Keratinocyte (primary cell): Measurements from ENCODE around the gene CD200R1. TPM values are rescaled to one million over a fixed set of nuclear protein-coding genes. Genes with fewer than 3 reads are reported as not detected.

Source experiments
- DNase-seq: peaks from one replicate; pipeline ENCODE4 v3.0.0-alpha.2; 2011; ENCODE audit warnings: low read depth, missing footprints, low spot score
- FAIRE-seq: peaks from 2 replicates; lab custom pipeline; 2011; peaks lifted over from hg19 to GRCh38; lab: Jason Lieb, UNC
- H2AFZ ChIP-seq: 2 replicates; pipeline ENCODE4 v1.6.0; 2012; ENCODE audit warnings: low read length, control low read depth, inconsistent platforms; ENCODE audit not compliant: control insufficient read depth
- H3K27ac ChIP-seq: 2 replicates; pipeline ENCODE4 v1.5.1; 2011; ENCODE audit warnings: low read length; ENCODE audit not compliant: control insufficient read depth, insufficient read depth
- H3K27me3 ChIP-seq: 3 replicates; pipeline ENCODE4 v1.6.0; 2011; ENCODE audit warnings: low read length; ENCODE audit not compliant: control insufficient read depth, insufficient read depth; ENCODE audit errors: extremely low read depth
- H3K36me3 ChIP-seq, 2 experiments: 2 replicates in 1 of 2; 3 replicates in 1 of 2; pipeline ENCODE4 v1.5.1; 2011; ENCODE audit warnings: low read length in 2 of 2, mild to moderate bottlenecking in 1 of 2; ENCODE audit not compliant: control insufficient read depth in 2 of 2, insufficient read depth in 2 of 2; ENCODE audit errors: extremely low read depth in 1 of 2
- H3K4me1 ChIP-seq: 3 replicates; pipeline ENCODE4 v1.5.1; 2011; ENCODE audit warnings: low read length; ENCODE audit not compliant: control insufficient read depth, insufficient read depth; ENCODE audit errors: extremely low read depth
- H3K4me2 ChIP-seq: 3 replicates; pipeline ENCODE4 v1.6.0; 2011; ENCODE audit warnings: low read depth, low read length; ENCODE audit not compliant: control insufficient read depth, insufficient read depth; ENCODE audit errors: extremely low read depth
- H3K4me3 ChIP-seq, 3 experiments: fragments of 200-600 bp in 1 of 3; sonication (generic) in 1 of 3; 2 replicates in 2 of 3; 3 replicates in 1 of 3; pipeline ENCODE4 v1.5.1; 2011 to 2016; ENCODE audit warnings: low read length in 3 of 3, mild to moderate bottlenecking in 3 of 3, control low read depth in 2 of 3, inconsistent platforms in 1 of 3, low read depth in 1 of 3, mixed read lengths in 1 of 3, mixed run types in 1 of 3, moderate library complexity in 1 of 3; ENCODE audit not compliant: control insufficient read depth in 2 of 3, insufficient read depth in 2 of 3; ENCODE audit errors: extremely low read depth in 1 of 3
- H3K79me2 ChIP-seq: 2 replicates; pipeline ENCODE4 v1.6.0; 2012; ENCODE audit warnings: low read length; ENCODE audit not compliant: control insufficient read depth, insufficient read depth
- H3K9ac ChIP-seq: 3 replicates; pipeline ENCODE4 v1.6.0; 2011; ENCODE audit warnings: low read length; ENCODE audit not compliant: control insufficient read depth, insufficient read depth; ENCODE audit errors: extremely low read depth
- H3K9me1 ChIP-seq: 3 replicates; pipeline ENCODE4 v1.6.0; 2011; ENCODE audit warnings: low read length; ENCODE audit not compliant: control insufficient read depth, insufficient read depth; ENCODE audit errors: extremely low read depth
- H3K9me3 ChIP-seq: 2 replicates; pipeline ENCODE4 v1.5.1; 2012; ENCODE audit warnings: low read depth, low read length; ENCODE audit not compliant: control insufficient read depth
- H4K20me1 ChIP-seq: 3 replicates; pipeline ENCODE4 v1.6.0; 2011; ENCODE audit warnings: low read length; ENCODE audit not compliant: control insufficient read depth, insufficient read depth; ENCODE audit errors: extremely low read depth
- CTCF ChIP-seq, 3 experiments: IDR thresholded peaks in 1 of 3; conservative IDR thresholded peaks in 1 of 3; optimal IDR thresholded peaks in 1 of 3; 2 replicates in 2 of 3; 3 replicates in 1 of 3; pipeline versions ENCODE3 to v1.5.1; 2011; ENCODE audit warnings: low read length in 3 of 3, mild to moderate bottlenecking in 3 of 3, moderate library complexity in 2 of 3, control low read depth in 1 of 3, inconsistent platforms in 1 of 3; ENCODE audit not compliant: insufficient read depth in 2 of 3; ENCODE audit errors: extremely low read depth in 1 of 3
- EZH2 ChIP-seq: IDR thresholded peaks from one replicate; pipeline ENCODE4 v1.6.1; 2012; ENCODE audit warnings: inconsistent platforms, mild to moderate bottlenecking, low read length, moderate library complexity
- dilution Hi-C: fragments of 300-500 bp; cut with MboI; formaldehyde crosslinking; loops from one replicate; pipeline ENCODE4 v1.7.0; 2020; ENCODE audit warnings: low sequenced_read_pairs; ENCODE audit not compliant: extremely low pct_ligation_motif_present
- polyA plus RNA-seq, 5 experiments: library from polyadenylated mRNA; depleted of rRNA in 3 of 5; stranded (reverse) in 3 of 5; stranded (forward) in 1 of 5; unstranded in 1 of 5; fragments of >200 nt; gene quantifications; 1 replicate in 1 of 5; 2 replicates in 3 of 5; 3 replicates in 1 of 5; pipeline versions ENCODE4 v1.2.1 to v1.2.3, GENCODE V29; 2011 to 2012; ENCODE audit warnings: missing spikeins in 2 of 5, low read depth in 1 of 5, low replicate concordance in 1 of 5

Gene CD200R1
- polyA plus RNA-seq, 1 donor (not counting 4 experiments of a cell fraction or from before 2014, with no cell fraction given), result 1.6 TPM

DNA sequence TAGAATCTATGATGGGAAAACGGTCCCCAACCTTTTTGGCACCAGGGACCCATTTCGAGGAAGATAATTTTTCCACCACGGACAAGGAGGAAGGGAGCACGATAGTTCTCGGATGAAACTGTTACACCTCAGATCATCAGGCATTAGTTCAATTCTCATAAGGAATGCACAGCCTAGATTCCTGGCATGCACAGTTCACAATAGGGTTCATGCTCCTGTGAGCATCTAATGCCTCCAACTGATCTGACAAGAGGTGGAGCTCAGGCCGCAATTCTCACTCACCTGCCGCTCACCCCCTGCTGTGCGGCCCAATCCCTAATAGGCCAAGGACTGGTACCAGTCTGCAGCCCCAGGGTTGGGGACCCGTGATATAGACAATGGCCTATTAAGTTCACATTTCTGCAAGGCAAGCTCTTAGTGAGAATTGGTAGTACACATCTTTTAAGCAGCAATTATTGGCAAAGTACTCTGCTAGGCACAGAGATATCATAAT, 26.5 kb downstream of the CD200R1 start:
- no peak for DNase-seq
- H3K36me3 ChIP-seq, result no peaks in the 10 kb centered on the region
- H3K4me1 ChIP-seq, result no peaks in the 10 kb centered on the region
- no peaks in the 10 kb centered on the region for H3K9me1 ChIP-seq
- H3K4me3 ChIP-seq, result no peak overlapping the region
- dilution Hi-C loops, result no loop called here
- no peaks in the 10 kb centered on the region for H4K20me1 ChIP-seq
- no peak for FAIRE-seq
- no peak overlapping the region for H3K27ac ChIP-seq
- no peaks in the 10 kb centered on the region for H3K79me2 ChIP-seq
- no peak for TF ChIP-seq EZH2
- TF ChIP-seq CTCF (optimal IDR thresholded peaks at IDR 0.05 in 1 of 3, IDR thresholded peaks at IDR 0.05 in 1 of 3, conservative IDR thresholded peaks at IDR 0.05 in 1 of 3; ENCODE audit: extremely low read depth in 1 of 3, insufficient read depth in 2 of 3, low read length in 3 of 3), result no peak
- no peaks in the 10 kb centered on the region for H3K27me3 ChIP-seq
- H3K4me2 ChIP-seq, result no peak overlapping the region
- H2AFZ ChIP-seq, result no peak overlapping the region
- H3K9me3 ChIP-seq, result no peaks in the 10 kb centered on the region
- no peak overlapping the region for H3K9ac ChIP-seq

DNA sequence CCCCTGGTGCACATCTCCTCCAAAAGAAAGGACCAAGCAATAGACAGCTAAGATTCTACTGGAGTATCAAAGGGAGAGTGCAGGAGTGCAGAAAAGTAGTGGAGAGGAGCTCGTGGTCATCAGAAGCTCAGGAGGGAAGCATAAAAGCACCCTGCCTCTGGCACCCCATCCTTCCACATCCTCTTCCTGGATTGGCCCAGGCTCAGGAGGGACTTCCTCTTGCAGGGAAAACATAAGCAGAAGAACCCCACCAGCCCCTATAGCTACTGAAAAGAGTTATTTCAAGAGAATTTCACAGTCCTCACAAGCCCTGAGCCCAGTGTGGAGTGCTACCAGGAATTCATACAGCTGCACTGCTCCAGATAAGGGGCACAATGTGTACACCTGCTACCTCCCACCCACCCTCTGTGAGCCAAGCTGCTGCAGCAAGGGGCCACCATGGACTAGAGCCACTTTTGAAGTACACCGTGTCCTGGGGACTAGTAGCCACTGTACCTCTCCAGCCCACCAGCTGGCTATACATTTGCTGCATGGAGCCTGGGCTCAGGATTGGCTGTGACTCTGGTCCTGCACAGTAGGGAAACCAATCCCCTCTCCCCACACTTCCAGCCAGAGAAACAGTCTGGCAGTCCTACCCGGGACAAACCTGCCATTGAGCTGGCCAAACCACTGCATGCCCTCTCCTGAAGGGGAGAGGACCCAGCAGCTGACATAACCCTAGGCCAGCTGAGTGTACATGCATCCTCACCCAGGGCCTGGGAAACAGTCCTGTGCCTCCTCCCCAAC, 43.0 kb downstream of the CD200R1 start:
- TF ChIP-seq EZH2, result no peak
- no peak for TF ChIP-seq CTCF (optimal IDR thresholded peaks at IDR 0.05 in 1 of 3, IDR thresholded peaks at IDR 0.05 in 1 of 3, conservative IDR thresholded peaks at IDR 0.05 in 1 of 3; ENCODE audit: extremely low read depth in 1 of 3, insufficient read depth in 2 of 3, low read length in 3 of 3)
- H3K79me2 ChIP-seq, result no peaks in the 10 kb centered on the region
- H3K9me1 ChIP-seq, result no peaks in the 10 kb centered on the region
- dilution Hi-C loops, result no loop called here
- no peaks in the 10 kb centered on the region for H3K27me3 ChIP-seq
- H3K4me2 ChIP-seq, result no peak overlapping the region
- no peaks in the 10 kb centered on the region for H3K4me1 ChIP-seq
- no peaks in the 10 kb centered on the region for H3K9me3 ChIP-seq
- FAIRE-seq (no peak), DNase-seq (no peak)
- no peaks in the 10 kb centered on the region for H4K20me1 ChIP-seq
- H3K9ac ChIP-seq, result no peak overlapping the region
- no peak overlapping the region for H3K4me3 ChIP-seq
- no peaks in the 10 kb centered on the region for H3K36me3 ChIP-seq
- H3K27ac ChIP-seq, result no peak overlapping the region
- no peak overlapping the region for H2AFZ ChIP-seq
